CD4-positive, alpha-beta T cell treated with Interleukin-17A for 4 hours (primary cell): ENCODE data around the gene TEX26.
"Not testable (repeated sequence)": the region's sequence is repeated elsewhere in the genome, so short reads cannot be mapped to it uniquely, and the experiment has no call there.

Source experiments
- DNase-seq: peaks from one replicate; pipeline ENCODE4 v3.0.0-alpha.2; 2020; ENCODE audit warnings: mixed read lengths

Gene TEX26

DNA sequence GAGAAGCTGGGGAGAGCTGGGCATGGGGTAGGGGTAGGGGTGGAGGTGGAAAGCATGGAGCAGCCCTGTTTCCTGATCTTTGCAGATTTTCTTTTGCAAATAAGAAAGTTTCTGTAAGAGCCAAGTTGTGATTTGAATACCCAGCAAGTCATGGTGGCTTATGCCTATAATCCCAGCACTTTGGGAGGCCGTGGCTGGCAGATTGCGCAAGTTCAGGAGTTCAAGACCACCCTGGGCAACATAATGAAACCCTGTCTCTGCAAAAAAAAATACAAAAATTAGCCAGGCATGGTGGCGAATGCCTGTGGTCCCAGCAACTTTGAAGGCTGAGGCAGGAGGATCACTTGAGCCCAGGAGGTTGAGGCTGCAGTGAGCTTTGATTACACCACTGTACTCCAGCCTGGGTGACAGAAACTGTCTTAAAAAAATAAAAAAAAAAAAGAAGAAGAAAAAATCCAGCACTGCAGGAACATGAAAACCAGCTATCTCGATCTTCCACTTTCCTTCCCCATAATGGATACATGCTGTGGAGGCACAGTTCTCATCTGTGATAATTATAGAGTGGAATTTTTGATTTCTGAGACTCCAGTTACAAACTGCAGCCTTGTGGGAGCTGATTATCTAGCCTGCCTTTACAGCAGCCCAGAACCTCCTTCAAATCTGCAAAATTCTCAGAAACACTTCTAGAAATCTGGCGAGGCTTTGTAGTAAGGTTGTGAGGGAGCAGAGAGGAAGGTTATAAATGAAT lies 12.1 kb upstream of the TEX26 start:
- DNase-seq, result no peak

DNA sequence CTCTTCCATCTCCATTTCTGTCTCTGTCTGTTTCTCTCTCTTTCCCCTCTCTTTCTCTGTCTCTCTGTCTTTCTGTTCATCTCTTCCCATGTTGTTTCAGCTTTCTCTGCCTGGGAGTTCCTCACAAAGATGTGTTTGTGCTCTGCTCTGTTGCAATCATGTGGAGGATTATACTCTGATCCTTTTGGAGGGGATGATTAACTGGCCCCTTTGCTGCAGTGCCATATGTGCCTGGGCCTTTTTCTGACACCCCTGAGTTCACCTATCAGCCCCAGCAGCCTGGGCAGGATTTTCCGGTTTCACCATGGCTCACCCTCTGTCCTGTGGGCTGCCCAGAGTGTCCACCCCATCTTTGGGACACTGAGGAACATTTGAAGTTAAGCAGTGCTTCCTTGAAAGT lies 9.0 kb upstream of the TEX26 start:
- no peak for DNase-seq

DNA sequence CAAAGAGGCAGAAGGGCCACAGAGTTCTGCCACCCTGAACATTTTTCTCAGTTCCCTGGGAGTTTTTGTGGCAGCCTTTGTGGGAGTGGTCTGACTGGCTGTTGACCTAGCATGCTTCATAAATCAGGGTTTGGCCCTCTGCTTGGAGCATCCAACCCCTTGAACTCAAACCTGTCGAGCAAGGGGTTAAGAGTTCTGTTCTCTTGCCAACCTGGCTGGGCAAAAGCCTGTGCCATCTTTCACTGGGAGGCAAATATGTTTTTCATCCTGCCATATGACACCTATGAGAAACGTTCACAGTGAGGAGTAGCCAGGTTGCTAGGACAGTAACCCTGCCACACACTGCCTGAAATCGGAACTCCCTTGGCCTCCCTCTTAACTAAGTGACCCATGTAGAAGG lies 7.7 kb upstream of the TEX26 start:
- no peak for DNase-seq

DNA sequence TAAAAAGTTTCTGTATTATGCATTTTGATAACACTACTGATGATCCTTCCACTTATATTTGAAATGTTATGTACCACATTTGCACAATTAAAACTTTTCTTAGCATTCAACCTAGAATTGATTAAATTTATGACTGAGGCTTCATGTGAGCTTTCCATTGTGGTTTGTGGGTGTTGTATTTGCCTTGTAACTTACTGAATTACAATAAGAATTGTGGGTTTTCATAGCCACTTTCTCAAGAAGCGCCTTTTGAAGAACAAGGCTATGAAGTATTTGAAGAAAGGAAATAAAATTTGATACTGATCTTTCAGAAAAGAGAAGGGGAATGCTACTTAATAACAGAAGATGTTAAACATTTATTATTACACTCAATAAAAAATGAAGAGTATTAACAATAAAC lies 7.0 kb upstream of the TEX26 start:
- DNase-seq, result no peak

DNA sequence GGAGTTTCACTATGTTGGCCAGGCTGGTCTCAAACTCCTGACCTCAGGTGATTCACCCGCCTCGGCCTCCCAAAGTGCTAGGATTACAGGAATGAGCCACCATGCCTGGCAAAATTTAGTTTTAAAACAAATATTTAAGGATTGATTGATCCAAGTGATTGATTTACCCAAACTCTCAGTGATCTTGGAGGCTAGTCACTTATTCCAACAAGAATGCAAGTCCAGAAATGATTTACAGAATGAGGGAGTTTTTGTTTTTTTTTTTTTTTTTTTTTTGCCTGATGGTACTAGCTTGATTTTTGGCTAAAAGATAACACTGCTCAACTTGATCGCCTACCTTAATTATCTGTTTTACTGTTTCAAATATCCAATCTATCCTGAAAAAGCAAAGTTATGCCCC lies 5.7 kb upstream of the TEX26 start:
- DNase-seq, result no peak

DNA sequence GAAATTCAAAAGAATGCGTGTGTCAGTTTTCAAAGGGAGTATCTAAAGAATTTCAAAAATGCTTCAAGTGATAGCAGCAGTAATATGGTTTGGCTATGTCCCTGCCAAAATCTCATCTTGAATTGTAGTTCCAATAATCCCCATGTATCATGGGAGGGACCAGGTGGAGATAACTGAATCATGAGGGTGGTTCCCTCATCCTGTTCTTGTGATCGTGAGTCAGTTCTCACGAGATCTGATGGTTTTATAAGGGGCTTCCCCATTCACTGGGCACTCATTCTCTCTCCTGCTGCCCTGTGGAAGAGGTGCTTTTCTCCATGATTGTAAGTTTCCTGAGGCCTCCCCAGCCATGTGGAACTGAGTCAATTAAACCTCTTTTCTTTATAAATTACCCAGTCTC lies 5.3 kb upstream of the TEX26 start:
- DNase-seq, result not testable (repeated sequence)

DNA sequence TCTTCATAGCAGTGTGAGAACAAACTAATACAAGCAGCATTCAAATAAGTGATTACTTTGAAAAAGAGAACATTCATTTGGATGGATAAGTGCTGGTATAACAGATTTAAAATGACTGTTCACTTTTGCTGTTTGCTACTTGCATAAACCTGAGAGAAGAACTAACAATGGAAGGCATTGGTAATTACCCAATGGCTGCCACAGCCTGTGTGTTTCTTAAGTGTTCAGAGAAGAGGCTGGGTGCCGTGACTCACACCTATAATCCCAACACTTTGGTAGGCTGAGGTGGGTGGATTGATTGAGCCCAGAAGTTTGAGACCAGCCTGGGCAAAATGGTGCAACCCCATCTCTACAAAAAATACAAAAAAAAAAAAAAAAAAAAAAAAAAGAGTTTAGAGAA lies 4.9 kb upstream of the TEX26 start:
- DNase-seq, result no peak

DNA sequence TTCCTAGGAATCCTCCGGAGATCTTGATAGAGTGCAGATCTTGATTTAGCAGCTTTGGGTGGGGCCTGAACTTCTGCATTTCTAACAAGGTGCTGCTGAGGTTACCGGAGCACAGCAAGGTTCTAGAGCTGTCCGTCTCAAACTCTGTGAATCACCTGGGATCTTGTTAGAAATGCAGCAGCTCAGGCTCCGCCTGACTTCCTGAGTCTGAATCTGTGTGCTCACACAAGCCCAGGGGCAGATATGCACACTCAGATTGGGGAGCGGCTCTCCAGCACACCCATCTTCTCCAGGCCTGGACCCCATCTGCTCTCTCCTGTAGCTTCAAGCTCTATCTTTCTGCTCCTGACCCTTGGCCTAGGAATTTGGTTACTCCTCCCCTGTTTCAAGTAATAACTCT lies 3.5 kb upstream of the TEX26 start:
- DNase-seq, result no peak

DNA sequence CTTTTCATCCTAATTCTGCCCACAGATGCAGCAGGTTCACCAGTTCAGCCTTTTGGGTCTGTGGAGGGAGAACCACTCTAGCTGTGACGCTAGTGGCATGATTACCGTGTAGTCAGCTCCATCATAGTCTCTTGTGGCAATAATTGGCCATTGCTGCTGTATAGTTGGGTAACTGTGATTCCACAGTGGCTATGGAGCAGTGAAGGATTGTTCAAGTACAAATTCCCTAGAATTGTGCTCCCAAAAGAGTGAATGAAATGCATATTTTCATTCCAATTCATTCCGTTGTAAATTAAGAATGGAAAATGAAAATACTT lies 856 bp downstream of the TEX26 start:
- DNase-seq, result no peak

DNA sequence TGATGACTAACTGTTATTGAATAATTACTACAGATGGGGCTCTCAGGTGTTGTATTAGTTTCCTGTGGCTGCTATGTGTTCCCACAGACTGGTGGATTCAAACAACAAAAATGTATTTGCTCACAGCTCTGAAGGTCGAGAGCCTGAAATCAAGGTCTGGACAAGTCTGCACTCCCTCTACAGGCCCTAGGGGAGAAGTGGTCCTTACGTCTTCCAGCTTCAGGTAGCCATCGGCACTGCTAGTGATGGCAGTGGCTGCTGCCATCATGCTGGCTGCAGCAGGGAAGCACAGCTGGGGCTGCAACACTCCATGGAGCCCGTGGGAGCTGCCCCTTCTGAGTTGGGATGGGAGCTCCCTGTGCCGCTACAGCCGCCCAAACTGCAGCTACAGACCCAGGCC lies 1.9 kb downstream of the TEX26 start:
- no peak for DNase-seq

DNA sequence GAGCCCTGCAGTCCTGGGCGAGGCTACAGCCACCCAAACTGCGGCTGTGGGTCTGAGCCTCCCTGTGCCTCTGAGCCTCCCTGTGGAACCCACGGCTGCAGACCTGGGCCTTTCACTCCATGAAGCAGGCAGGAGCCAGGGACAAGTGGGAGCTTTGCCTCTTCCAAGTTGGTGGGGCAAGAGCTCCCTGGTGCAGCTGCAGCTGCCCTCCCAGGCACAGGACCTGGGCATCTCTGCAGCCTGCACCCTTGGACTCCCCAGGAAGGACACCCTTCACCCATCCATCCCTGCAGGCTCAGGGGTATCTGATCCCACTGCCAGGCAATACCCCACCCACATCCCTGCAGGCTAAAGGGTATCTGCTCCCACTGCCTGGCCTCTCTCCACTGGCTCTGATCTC lies 2.3 kb downstream of the TEX26 start:
- no peak for DNase-seq

DNA sequence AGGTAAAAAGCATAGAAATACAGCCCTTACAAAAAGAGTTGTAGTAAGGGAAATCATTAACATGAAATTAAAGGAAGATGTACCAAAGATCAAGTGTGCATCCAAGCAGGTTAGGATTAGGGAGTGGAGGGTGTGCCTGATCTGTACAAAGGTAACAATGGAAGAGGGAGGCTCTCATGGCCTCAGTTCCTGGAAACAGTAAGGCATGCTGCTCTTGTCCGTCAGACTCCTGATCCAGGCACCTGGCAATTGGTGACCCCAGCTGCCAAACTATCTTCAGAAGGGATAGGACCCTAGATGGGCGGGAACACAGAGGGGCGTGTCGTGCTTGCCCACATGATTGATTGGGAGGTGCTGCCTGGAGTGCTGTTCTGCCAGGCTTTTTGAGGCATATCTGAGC lies 4.5 kb downstream of the TEX26 start:
- DNase-seq, result no peak

DNA sequence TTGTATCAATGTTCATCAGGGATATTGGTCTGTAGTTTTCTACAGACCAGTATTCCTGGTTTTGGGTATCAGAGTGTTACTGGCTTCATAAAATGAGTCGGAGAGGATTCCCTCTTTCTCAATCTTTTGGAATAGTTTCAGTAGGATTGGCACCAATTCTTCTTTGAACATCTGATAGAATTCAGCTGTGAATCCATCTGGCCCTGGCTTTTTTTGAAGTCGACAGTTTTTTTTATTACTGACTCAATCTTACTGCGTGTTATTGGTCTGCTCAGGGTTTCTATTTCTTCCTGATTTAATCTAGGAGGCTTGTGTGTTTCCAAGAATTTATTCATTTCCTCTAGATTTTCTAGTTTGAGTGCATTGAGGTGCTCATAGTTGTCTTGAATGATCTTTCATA lies 11.4 kb downstream of the TEX26 start:
- no peak for DNase-seq

DNA sequence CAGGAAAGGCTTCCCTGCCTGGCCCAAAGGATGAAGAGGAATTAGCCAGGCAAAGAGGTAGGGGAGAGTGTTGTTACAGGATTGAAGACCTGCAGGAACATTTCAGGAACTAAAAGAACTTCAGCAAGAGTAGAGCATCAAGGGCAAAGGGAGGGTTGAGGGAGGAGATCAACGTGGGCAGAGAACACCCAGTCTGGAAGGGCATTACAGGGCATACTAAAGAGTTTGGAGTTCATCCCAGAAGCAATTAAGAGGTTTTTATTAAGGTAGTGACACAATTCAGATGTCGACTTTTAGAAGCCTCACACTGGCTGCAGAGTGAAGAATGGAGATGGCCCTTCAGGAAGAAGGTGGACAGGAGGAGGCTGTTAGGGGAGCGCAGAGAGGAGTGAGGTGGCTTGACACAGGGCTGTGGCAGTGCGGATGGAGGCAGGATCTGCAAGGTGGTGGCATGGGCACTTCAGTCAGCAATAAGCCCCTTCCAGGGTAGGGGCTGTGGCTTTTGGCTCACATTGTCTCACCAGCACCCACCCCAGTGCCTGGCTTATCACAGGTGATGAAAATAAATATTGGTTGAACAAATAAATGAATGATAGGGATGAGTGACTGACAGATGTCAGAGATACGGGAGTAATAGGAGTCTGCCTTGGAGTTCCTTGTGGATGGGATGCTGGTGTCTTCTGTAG lies 24.9 kb downstream of the TEX26 start:
- no peak for DNase-seq

DNA sequence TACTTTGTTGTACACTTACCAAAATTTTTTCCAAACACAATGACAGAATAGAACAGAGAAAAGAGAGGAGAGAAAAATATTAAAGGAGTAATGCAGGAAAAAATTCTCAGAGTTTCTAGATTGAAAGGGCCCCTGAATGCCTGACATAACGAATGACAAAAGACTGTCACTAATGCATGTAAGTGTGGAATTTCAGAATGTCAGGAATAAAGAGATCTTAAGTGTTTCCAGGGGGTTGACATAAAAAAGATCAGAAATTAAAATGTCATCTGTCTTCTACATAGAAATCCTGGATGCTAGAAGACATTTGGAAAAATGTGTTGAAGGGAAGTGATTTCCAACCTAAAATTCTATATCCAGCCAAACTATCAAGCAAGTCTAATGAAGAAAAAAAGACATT lies 27.2 kb downstream of the TEX26 start:
- no peak for DNase-seq

DNA sequence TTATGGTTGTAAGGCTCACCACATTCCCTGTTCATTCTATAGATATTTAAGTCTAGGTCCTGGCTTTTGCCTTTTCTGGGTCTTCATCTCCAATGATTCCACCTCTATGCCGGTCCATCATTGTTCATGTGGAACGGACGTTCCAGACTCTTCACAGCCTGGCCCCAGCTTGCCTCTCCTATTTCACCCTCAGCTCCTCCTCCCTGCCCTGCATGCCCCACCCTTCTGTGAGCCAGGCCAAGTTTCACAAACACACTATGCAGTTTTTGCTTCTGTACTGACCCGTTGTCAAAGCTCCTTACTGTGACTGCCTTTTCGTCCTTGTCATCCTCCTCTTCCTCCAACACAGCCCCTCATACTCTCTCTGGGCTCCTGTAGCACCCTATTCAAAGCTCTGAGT lies 31.3 kb downstream of the TEX26 start:
- DNase-seq, result no peak

DNA sequence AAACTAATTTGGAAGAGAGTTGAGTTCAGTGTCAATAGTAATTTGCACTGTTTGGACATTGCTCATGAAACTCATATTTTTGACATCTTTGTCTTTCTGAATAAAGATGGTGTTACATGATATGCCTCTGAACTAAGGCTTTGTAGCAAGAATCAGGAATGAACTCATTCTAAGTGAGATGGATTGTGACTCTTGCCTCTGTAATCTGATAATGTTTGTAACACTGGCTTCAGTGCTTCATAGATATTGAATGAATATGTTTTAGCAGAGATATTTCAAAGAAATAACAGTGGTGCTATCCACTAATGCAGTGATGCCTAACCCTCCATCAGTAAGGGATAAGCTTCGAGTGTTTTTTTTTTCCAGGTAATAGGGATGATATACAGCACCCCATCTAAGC lies 32.9 kb downstream of the TEX26 start:
- no peak for DNase-seq

DNA sequence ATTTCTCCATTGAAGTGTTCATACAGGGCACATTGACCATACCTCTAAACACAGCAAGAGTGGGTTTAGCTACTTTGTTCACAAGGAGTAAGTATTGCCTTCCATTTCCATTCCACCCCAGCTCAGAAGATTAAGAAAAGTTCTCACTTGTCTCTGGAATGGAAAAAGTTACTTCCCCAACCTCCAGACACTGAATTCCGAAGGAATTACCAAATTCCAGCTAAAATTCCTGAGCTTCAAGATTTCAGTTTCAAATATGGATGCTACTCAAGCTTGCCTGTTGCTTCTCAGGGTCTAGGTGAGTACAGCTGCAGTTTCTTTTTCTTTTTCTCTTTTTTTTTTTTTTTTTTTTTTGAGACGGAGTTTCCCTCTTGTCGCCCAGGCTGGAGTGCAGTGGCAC lies 33.6 kb downstream of the TEX26 start:
- no peak for DNase-seq

DNA sequence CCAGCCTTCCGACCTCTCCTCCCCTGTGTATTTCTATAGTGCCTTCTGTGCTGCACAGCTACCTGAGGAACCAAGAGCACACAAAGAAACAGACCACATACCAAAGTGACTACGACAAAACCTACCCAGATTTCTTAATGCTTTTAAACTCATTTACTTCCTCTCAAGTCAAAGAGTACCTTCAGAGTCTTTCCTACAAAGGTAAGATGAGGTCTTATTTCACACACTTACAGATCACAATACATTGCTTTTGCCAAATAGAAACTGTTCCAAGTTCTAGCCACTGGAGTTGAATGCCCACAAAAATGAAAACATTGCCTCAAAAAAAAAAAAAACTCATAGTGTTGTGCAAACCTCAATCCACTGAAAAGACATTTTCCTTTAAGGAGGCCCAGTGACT lies 36.4 kb downstream of the TEX26 start:
- no peak for DNase-seq

DNA sequence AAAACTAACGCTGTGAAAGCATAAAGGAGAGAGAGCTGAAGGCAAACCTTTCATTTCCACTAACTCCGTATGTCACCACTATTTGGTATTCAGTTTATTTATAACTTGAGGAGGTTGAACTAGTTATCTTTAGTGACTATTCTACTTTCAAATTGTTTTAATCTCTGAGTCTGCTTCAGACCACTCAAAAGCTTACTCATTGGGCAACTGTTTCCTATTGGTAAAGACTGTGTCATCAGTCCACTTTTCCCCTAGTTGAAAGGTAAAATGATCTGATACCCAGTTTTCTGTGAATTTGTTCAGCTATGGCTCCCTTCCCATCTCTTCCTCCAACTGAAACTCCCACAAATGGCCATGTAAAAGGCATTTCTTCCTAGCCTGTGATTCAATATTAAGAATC lies 39.1 kb downstream of the TEX26 start:
- DNase-seq, result no peak

DNA sequence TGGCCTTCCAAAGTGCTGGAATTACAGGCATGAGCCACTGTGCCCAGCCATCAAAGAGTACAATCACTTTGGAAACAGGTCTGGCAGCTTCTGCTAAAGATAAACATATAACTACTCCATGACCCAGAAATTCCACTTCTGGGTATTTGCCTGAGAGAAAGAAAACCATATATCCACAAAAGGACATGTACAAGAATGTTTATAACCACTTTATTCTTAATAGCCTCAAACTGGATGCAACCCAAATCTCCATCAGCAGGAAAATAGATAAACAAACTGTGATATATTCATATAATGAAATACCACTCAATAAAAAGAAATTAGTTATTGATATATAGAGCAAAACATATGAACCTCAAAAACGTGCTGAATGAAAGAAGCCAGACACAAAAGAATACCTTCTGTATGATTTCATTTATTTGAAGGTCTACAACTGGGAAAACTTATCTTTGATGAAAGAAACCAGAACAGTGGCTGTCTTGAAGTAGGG lies 40.5 kb downstream of the TEX26 start:
- DNase-seq, result no peak

DNA sequence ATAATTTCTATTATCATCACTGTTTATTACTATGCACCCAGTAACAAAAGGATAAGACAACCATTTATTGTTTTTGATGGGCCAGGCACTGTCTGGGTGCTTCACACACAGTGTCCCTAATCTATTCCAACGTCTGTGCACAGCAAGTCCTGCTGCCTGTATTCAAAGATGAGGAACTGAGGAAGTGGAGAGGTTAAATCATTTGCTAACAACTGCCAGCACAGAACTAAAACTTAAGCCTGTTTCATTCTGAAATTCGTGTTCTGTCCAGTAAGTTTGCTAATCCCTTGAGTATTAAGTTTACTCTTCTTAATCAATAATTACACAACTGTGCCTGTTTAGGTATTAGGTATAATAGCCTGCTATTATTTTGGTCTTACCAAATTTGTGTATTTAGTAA lies 41.9 kb downstream of the TEX26 start:
- DNase-seq, result no peak

DNA sequence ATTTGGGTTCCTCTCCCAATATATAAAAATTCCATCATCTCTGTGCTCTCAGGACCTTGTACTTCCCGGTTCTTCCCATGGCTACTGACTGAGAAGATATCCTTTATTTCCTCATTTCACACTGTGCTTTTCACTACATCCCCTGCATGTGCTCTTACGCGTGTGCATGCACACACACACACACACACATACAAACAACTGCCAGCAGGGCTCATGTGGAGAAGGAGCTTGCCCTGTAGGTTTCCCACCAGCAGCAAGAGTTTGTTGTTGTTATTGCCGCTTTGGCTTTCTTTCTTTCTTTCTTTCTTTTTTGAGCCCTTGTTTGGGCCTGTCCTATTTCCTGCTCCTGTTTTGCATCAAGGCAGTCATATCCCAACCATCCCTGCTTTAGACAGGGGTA lies 43.6 kb downstream of the TEX26 start:
- DNase-seq, result no peak

DNA sequence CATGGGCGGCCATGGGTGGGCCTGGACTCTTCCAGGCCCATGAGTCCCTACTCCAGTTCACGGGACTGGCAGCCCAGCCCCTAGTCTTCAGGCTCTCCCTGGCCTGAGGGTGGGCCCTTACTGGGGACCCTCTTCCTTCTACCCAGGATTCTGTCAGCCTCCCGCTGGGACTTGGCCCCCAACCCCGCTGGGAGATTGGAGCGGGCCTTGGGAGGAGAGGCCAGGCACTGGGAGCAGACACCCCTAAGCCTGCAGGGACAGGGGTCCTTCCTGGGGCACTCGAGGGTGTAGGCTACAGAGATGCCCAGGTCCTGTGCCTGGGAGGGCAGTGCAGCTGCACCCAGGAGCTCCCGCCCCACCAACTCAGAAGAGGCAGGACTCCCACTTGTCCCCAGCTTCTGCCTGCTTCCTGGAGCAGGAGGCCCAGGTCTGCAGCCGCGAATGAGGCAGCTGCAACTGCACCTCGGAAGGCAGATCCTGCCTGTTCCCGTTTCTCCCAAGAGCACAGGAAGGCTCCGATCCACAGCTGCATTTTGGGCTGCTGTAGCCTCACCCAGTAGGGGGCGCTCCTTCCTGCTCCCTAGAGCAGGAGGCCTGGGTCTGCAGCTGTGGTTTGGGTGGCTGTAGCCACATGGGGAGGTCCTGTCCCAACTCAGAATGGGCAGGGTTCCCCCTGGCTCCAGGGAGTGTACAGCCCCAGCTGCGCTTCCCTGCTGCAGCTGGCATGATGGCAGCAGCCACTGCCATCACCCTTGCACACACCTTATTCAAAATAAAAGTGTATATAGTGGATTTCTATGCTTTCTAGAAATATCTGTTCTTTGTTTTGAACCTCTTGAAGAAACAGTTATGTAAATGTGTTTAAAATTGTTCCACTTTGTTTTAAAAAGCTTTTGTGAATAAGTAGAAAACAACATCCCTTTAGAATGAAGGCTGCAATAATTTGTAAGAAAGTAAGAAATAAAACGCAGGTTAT lies 46.8 kb downstream of the TEX26 start:
- peak; percentile 64 for DNase-seq
